Measurements from ENCODE around the gene MPZ.

DNA sequence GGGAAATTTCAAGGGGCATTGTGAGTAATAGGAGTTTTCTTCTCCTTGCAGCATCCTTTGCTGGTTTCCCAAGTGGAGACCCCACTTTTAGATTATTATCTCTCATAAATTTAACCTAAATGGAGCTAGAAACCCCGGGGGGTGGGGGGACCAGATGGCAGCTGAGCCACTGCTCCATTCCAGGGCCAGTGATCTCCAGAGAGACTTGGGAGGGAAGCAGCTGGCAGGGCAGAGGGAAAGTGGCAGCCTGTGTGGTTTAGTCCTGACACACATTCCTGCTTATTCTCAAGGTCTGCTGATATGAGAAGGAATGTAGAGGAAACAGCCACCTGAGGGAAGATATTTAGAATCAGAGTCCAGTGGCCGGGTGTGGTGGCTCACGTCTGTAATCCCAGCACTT lies 34.9 kb downstream of the MPZ start:
- TF ChIP-seq, protein P1, sequence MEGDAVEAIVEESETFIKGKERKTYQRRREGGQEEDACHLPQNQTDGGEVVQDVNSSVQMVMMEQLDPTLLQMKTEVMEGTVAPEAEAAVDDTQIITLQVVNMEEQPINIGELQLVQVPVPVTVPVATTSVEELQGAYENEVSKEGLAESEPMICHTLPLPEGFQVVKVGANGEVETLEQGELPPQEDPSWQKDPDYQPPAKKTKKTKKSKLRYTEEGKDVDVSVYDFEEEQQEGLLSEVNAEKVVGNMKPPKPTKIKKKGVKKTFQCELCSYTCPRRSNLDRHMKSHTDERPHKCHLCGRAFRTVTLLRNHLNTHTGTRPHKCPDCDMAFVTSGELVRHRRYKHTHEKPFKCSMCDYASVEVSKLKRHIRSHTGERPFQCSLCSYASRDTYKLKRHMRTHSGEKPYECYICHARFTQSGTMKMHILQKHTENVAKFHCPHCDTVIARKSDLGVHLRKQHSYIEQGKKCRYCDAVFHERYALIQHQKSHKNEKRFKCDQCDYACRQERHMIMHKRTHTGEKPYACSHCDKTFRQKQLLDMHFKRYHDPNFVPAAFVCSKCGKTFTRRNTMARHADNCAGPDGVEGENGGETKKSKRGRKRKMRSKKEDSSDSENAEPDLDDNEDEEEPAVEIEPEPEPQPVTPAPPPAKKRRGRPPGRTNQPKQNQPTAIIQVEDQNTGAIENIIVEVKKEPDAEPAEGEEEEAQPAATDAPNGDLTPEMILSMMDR (IDR thresholded peaks at IDR 0.05) = no peak
- no peak for TF ChIP-seq ZFX (IDR thresholded peaks at IDR 0.05; ENCODE audit: borderline replicate concordance)

Measured in 22Rv1 (cell line).